Pancreas (tissue), 10 donors: ENCODE data around the gene DNASE1L1. TPM values are rescaled to one million over a fixed set of nuclear protein-coding genes. Genes with fewer than 3 reads are reported as not detected.

Experiments
- ATAC-seq, 4 donors: fragments of 200-7000 bp; cut with Tn5 transposase; one replicate each; pipeline versions ENCODE4 v1.8.0 to v1.9.1; 2020; ENCODE audit warnings: mild to moderate bottlenecking in 4 of 4, moderate library complexity in 4 of 4
- DNase-seq, 6 donors: peaks; one replicate each; pipeline ENCODE4 v3.0.0-alpha.2; 2020
- FAIRE-seq: peaks from 2 replicates; lab custom pipeline; 2012; peaks lifted over from hg19 to GRCh38; lab: Jason Lieb, UNC
- H3K27ac ChIP-seq, 4 donors: fragments of 200-600 bp; sonication (generic); 1 replicate in 3 of 4; 2 replicates in 1 of 4; pipeline versions ENCODE4 v1.5.0 to v1.8.0; 2020
- H3K27me3 ChIP-seq, 4 donors: fragments of 200-600 bp; one replicate each; pipeline ENCODE4 v1.8.0; 2021
- H3K36me3 ChIP-seq, 3 donors: fragments of 200-600 bp; sonication (generic) in 1 of 3; one replicate each; pipeline versions ENCODE4 v1.5.0 to v1.8.0; 2020 to 2021
- H3K4me1 ChIP-seq, 3 donors: fragments of 200-600 bp; one replicate each; pipeline ENCODE4 v1.8.0; 2021
- H3K4me3 ChIP-seq, 4 donors: fragments of 200-600 bp; sonication (generic) in 2 of 4; one replicate each; pipeline versions ENCODE4 v1.5.0 to v1.8.0; 2020 to 2021
- H3K9me3 ChIP-seq, 4 donors: fragments of 200-600 bp; one replicate each; pipeline ENCODE4 v1.8.0; 2021
- CTCF ChIP-seq, 4 donors: fragments of 200-600 bp; sonication (generic) in 3 of 4; IDR thresholded peaks; one replicate each; pipeline versions ENCODE4 v1.5.0 to v1.8.0; 2021; ENCODE audit warnings: antibody characterized with exemption in 4 of 4
- WGBS, 2 donors: extraction: QIAGEN DNeasy Blood & Tissue Kit; methylation state at CpG; one replicate each; pipeline ENCODE4 v1.1.7; 2013; 5-methylcytosine and 5-hydroxymethylcytosine counted together
- intact Hi-C, 3 donors: fragments of 100-400 bp; cut with DNase I; formaldehyde crosslinking; loops; one replicate each; pipeline versions ENCODE4 v1.11.1 to v1.14.2; 2022
- polyA plus RNA-seq, 2 donors: library from polyadenylated mRNA; stranded (reverse); fragments of 200-250 nt; gene quantifications; one replicate each; pipeline ENCODE4 v1.2.3, GENCODE V29; 2013
- total RNA-seq, 6 donors: library from RNA; stranded (reverse); fragmentation: NEBNext Ultra II Directional in 4 of 6; extraction: Animal tissue kit (Norgen Biotek cat#: 25700) in 4 of 6; gene quantifications; one replicate each; pipeline versions ENCODE4 v1.2.1 to v1.2.4, GENCODE V29; 2021 to 2023
- donor health status: healthy with polysubstance abuse.
- donor health status: DM: no; HTN: no; CAD: no; lungs with moderate emphysema.
- donor health status: DM: no; HTN: no; CAD: no.
- donor health status: control.
- donor health status: control.
- donor health status: Bipolar disorder and iron deficiency.
- donor health status: DM: yes; HTN: yes; CAD: no.
- donor health status: DM: no; HTN: no; CAD: no.
- donor health status: DM: no; HTN: no; CAD: no.
- donor health status: DM: yes; HTN: yes; CAD: no.

Gene DNASE1L1
- total and polyA plus RNA-seq, 8 donors, result 5.1 to 16.5 (median 9.4) TPM

DNA sequence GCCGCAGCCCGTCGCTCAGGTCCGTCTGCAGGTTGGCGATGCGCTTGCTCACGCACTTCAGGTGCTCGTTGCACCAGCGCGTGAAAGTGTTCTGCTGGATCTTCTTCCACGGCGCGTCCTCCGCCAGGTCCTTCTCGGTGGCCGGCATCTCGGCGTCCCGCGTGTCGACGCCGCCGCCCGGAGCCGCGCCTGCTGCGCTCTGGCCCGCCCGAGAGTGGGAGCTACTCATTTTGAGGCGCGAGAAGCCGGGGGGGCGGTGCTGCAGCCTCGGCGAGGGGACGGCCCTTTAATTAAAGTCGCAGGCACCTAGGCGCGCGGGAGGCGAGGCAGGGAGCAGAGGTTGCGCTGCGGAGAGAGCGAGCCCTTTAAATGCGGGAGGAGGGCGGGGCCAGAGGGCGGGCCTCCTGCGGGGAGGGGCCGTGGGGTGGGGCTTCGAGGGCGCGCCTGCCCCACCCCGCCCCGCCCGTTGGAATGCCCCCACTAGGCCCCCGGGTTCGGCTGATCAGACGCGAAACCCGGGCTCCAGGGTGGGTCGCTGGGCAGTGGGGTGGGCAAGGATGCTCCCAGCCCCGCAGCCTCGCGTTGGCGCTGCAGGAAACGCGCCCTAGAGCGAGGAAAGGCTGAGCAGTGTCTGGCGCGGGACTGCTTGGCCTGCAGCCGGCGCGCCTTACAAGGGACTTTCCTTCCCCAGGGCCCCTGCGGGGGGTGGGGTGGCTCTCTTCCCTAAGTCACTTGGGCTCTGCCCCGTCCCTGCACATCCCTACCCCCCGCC is 37.9 kb downstream of the DNASE1L1 start:
- Histone ChIP-seq H3K36me3 (peaks cover 0 to 4% (median 0%) of the 10 kb centered on the region in 3 donors), H3K4me1 (peaks cover 0 to 6% (median 0%) of the 10 kb centered on the region in 3 donors), H3K9me3 (no peaks in the 10 kb centered on the region), H3K27ac (peak overlapping the region; percentile 33 to 81 (median 54)), H3K27me3 (no peaks in the 10 kb centered on the region), H3K4me3 (peak overlapping the region; percentile 22 to 55 (median 44))
- TF ChIP-seq CTCF (IDR thresholded peaks at IDR 0.05), result no peak
- intact Hi-C loops, result no loop called here
- no peak for FAIRE-seq
- peak; percentile 84 to 93 (median 88) for DNase-seq
- WGBS, 2 donors, result 1 to 31% methylated on average over 64 to 73 of the region's 77 CpGs
- ATAC-seq, result peak; percentile 57 to 76 (median 76)

- Histone ChIP-seq H3K27ac (peak overlapping the region in 3 of 4 donors; percentile 3 to 81 (median 72)), H3K36me3 (peaks cover 0 to 8% (median 0%) of the 10 kb centered on the region in 3 donors), H3K9me3 (no peaks in the 10 kb centered on the region), H3K4me1 (peaks cover 0 to 6% (median 0%) of the 10 kb centered on the region in 3 donors), H3K27me3 (no peaks in the 10 kb centered on the region), H3K4me3 (peak overlapping the region; percentile 22 to 55 (median 44))
- no peak for TF ChIP-seq CTCF (IDR thresholded peaks at IDR 0.05)
- intact Hi-C loops, result no loop called here
- 5 to 28% methylated on average over 45 to 63 of the region's 63 CpGs for WGBS, 2 donors
- DNase-seq (no peak), FAIRE-seq (no peak), ATAC-seq (no peak)
These were observed 38.6 kb downstream of the DNASE1L1 start for GRCh38 chrX:154370300-154371016.

DNA sequence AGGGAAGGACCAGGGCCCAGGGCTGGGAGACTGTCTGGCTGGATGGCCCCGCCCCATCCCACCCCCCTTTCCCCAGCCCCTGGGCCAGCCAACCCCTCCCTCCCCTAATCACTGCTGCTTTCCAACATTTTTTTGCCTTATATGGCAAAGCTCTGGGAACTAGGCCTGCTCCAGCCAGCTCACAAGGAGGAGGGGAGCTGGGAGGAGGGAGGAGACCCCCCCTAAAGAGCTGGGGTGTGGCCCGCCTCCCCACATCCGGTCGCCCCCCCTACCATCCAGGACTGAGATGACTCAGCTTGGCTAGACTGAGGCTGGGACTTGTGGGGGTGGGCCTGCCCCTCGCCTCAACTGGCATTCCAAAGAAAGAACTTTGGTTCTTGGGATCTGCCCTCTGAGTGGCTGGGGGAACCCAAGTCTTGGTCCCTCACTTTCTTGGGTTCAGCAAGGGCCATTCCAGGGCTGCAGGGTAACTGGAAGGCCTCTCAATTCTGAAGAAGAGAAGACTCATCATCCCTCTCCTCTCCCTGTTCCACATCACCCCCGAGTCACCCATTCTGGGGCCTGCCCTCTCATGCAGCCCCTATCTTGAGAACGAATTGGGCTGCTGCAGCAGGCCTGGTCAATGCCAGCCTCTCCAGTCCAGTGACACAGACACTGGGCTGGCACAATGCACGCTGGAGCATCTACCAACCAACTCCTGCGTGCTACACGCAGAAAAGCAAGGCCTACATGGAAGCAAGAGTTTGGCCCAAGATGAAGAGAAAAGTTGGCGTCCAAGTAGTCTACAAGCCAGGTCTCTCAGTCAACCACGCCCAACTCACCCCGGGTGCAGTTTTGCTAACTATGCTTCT is 39.4 kb downstream of the DNASE1L1 start:
- no peaks in the 10 kb centered on the region for H3K9me3 ChIP-seq
- peak; percentile 6 to 23 (median 18) for ATAC-seq
- H3K4me1 ChIP-seq, result peaks cover 0 to under 1% (median 0%) of the 10 kb centered on the region in 3 donors
- no peaks in the 10 kb centered on the region for H3K27me3 ChIP-seq
- WGBS, 2 donors, result 51 to 63% methylated on average over 11 to 13 of the region's 13 CpGs
- peak overlapping the region; percentile 22 to 55 (median 44) for H3K4me3 ChIP-seq
- H3K36me3 ChIP-seq, result peaks cover 0 to 8% (median 0%) of the 10 kb centered on the region in 3 donors
- FAIRE-seq, result no peak
- no peak for TF ChIP-seq CTCF (IDR thresholded peaks at IDR 0.05)
- intact Hi-C loops, result no loop called here
- peak overlapping the region; percentile 42 to 81 (median 60) for H3K27ac ChIP-seq
- DNase-seq, result peak in 4 of 6 donors; percentile 50 to 65 (median 59)

- peak overlapping the region; percentile 39 to 81 (median 60) for H3K27ac ChIP-seq
- intact Hi-C loops, result no loop called here
- WGBS, 2 donors, result 47 to 57% methylated on average over 15 of the region's 16 CpGs
- no peaks in the 10 kb centered on the region for H3K9me3 ChIP-seq
- FAIRE-seq (no peak), DNase-seq (peak in 3 of 6 donors; percentile 45 to 61 (median 50)), ATAC-seq (peak; percentile 13 to 39 (median 24))
- H3K4me1 ChIP-seq, result no peaks in the 10 kb centered on the region
- peaks cover 0 to 8% (median 0%) of the 10 kb centered on the region in 3 donors for H3K36me3 ChIP-seq
- TF ChIP-seq CTCF (IDR thresholded peaks at IDR 0.05), result no peak
- H3K4me3 ChIP-seq, result peak overlapping the region in 3 of 4 donors; percentile 7 to 55 (median 16)
- no peaks in the 10 kb centered on the region for H3K27me3 ChIP-seq
These were observed 40.2 kb downstream of the DNASE1L1 start for GRCh38 chrX:154368630-154369448.
